ENCODE results near the gene DNPH1. TPM values are rescaled to one million over a fixed set of nuclear protein-coding genes. Genes with fewer than 3 reads are reported as not detected.

DNPH1 gene
- total and polyA plus RNA-seq, 2 of the 8 experiments (the other 6 are each of a cell fraction or from before 2014, with no cell fraction given), result 33.9 to 134 TPM

Other genes with a start within 250 kb of the DNPH1 start
- gene PPP2R5D, start 244.9 kb downstream of the DNPH1 start, total RNA-seq (2021; fragmentation: NEBNext Ultra II Directional; extraction: Animal tissue kit (Norgen Biotek cat#: 25700)), result 52.1 and 52.4 TPM in 2 replicates
- 55.7 and 68.1 TPM in 2 replicates for gene PPP2R5D, start 244.9 kb downstream of the DNPH1 start, polyA plus RNA-seq (2011; rRNA removed)
- gene MEA1, start 215.5 kb downstream of the DNPH1 start, total RNA-seq (2021; fragmentation: NEBNext Ultra II Directional; extraction: Animal tissue kit (Norgen Biotek cat#: 25700)), result 94.2 and 102 TPM in 2 replicates
- gene MEA1, start 215.5 kb downstream of the DNPH1 start, polyA plus RNA-seq (2011; rRNA removed), result 96.2 and 96.4 TPM in 2 replicates
- 181 and 182 TPM in 2 replicates for gene KLHDC3, start 215.2 kb downstream of the DNPH1 start, total RNA-seq (2021; fragmentation: NEBNext Ultra II Directional; extraction: Animal tissue kit (Norgen Biotek cat#: 25700))
- gene KLHDC3, start 215.2 kb downstream of the DNPH1 start, polyA plus RNA-seq (2011; rRNA removed), result 203 and 240 TPM in 2 replicates
- gene RRP36, start 207.9 kb downstream of the DNPH1 start, total RNA-seq (2021; fragmentation: NEBNext Ultra II Directional; extraction: Animal tissue kit (Norgen Biotek cat#: 25700)), result 89.6 and 92.3 TPM in 2 replicates
- 20.6 and 33.9 TPM in 2 replicates for gene RRP36, start 207.9 kb downstream of the DNPH1 start, polyA plus RNA-seq (2011; rRNA removed)
- 10.8 and 11.4 TPM in 2 replicates for gene CUL7, start 175.6 kb downstream of the DNPH1 start, total RNA-seq (2021; fragmentation: NEBNext Ultra II Directional; extraction: Animal tissue kit (Norgen Biotek cat#: 25700))
- gene CUL7, start 175.6 kb downstream of the DNPH1 start, polyA plus RNA-seq (2011; rRNA removed), result 15.0 and 19.1 TPM in 2 replicates
- 97.7 and 99.9 TPM in 2 replicates for gene MRPL2, start 170.0 kb downstream of the DNPH1 start, total RNA-seq (2021; fragmentation: NEBNext Ultra II Directional; extraction: Animal tissue kit (Norgen Biotek cat#: 25700))
- gene MRPL2, start 170.0 kb downstream of the DNPH1 start, polyA plus RNA-seq (2011; rRNA removed), result 58.7 and 61.0 TPM in 2 replicates
- 27.7 and 28.5 TPM in 2 replicates for gene KLC4, start 169.8 kb downstream of the DNPH1 start, total RNA-seq (2021; fragmentation: NEBNext Ultra II Directional; extraction: Animal tissue kit (Norgen Biotek cat#: 25700))
- gene KLC4, start 169.8 kb downstream of the DNPH1 start, polyA plus RNA-seq (2011; rRNA removed), result 15.7 and 23.8 TPM in 2 replicates
- gene PTK7, start 153.2 kb downstream of the DNPH1 start, total RNA-seq (2021; fragmentation: NEBNext Ultra II Directional; extraction: Animal tissue kit (Norgen Biotek cat#: 25700)), result 130 and 138 TPM in 2 replicates
- gene PTK7, start 153.2 kb downstream of the DNPH1 start, polyA plus RNA-seq (2011; rRNA removed), result 110 and 133 TPM in 2 replicates
- gene SRF, start 58.2 kb downstream of the DNPH1 start, total RNA-seq (2021; fragmentation: NEBNext Ultra II Directional; extraction: Animal tissue kit (Norgen Biotek cat#: 25700)), result 49.0 and 52.7 TPM in 2 replicates
- gene SRF, start 58.2 kb downstream of the DNPH1 start, polyA plus RNA-seq (2011; rRNA removed), result 69.5 and 88.6 TPM in 2 replicates
- 9.8 and 10.5 TPM in 2 replicates for gene CUL9, start 47.3 kb downstream of the DNPH1 start, total RNA-seq (2021; fragmentation: NEBNext Ultra II Directional; extraction: Animal tissue kit (Norgen Biotek cat#: 25700))
- gene CUL9, start 47.3 kb downstream of the DNPH1 start, polyA plus RNA-seq (2011; rRNA removed), result 7.7 and 10.2 TPM in 2 replicates
- gene TTBK1, start 14.0 kb upstream of the DNPH1 start, total RNA-seq (2021; fragmentation: NEBNext Ultra II Directional; extraction: Animal tissue kit (Norgen Biotek cat#: 25700)), result 1.5 and 1.6 TPM in 2 replicates
- 0.53 and 0.63 TPM in 2 replicates for gene TTBK1, start 14.0 kb upstream of the DNPH1 start, polyA plus RNA-seq (2011; rRNA removed)
- not detected in 2 replicates for gene SLC22A7, start 68.8 kb upstream of the DNPH1 start, total RNA-seq (2021; fragmentation: NEBNext Ultra II Directional; extraction: Animal tissue kit (Norgen Biotek cat#: 25700))
- gene SLC22A7, start 68.8 kb upstream of the DNPH1 start, polyA plus RNA-seq (2011; rRNA removed), result not detected in 2 replicates
- gene CRIP3, start 79.3 kb upstream of the DNPH1 start, total RNA-seq (2021; fragmentation: NEBNext Ultra II Directional; extraction: Animal tissue kit (Norgen Biotek cat#: 25700)), result 37.6 and 46.3 TPM in 2 replicates
- gene CRIP3, start 79.3 kb upstream of the DNPH1 start, polyA plus RNA-seq (2011; rRNA removed), result 34.0 and 38.7 TPM in 2 replicates
- gene ZNF318, start 140.2 kb upstream of the DNPH1 start, total RNA-seq (2021; fragmentation: NEBNext Ultra II Directional; extraction: Animal tissue kit (Norgen Biotek cat#: 25700)), result 22.1 and 22.3 TPM in 2 replicates
- gene ZNF318, start 140.2 kb upstream of the DNPH1 start, polyA plus RNA-seq (2011; rRNA removed), result 10.2 and 11.1 TPM in 2 replicates
- gene ABCC10, start 198.1 kb upstream of the DNPH1 start, total RNA-seq (2021; fragmentation: NEBNext Ultra II Directional; extraction: Animal tissue kit (Norgen Biotek cat#: 25700)), result 21.0 and 24.6 TPM in 2 replicates
- 15.5 and 22.3 TPM in 2 replicates for gene ABCC10, start 198.1 kb upstream of the DNPH1 start, polyA plus RNA-seq (2011; rRNA removed)
- gene DLK2, start 226.1 kb upstream of the DNPH1 start, total RNA-seq (2021; fragmentation: NEBNext Ultra II Directional; extraction: Animal tissue kit (Norgen Biotek cat#: 25700)), result 0.37 and 0.67 TPM in 2 replicates
- 0.80 and 1.6 TPM in 2 replicates for gene DLK2, start 226.1 kb upstream of the DNPH1 start, polyA plus RNA-seq (2011; rRNA removed)
- gene TJAP1, start 248.1 kb upstream of the DNPH1 start, total RNA-seq (2021; fragmentation: NEBNext Ultra II Directional; extraction: Animal tissue kit (Norgen Biotek cat#: 25700)), result 36.8 and 40.4 TPM in 2 replicates
- gene TJAP1, start 248.1 kb upstream of the DNPH1 start, polyA plus RNA-seq (2011; rRNA removed), result 30.7 and 50.1 TPM in 2 replicates